Measurements from ENCODE around the gene ARHGAP32.
"Not testable (repeated sequence)": the region's sequence is repeated elsewhere in the genome, so short reads cannot be mapped to it uniquely, and the experiment has no call there.

Gene ARHGAP32

GRCh38 chr11:129195682-129196081 is 3.6 kb upstream of the ARHGAP32 start:
- no peak for DNase-seq

DNA sequence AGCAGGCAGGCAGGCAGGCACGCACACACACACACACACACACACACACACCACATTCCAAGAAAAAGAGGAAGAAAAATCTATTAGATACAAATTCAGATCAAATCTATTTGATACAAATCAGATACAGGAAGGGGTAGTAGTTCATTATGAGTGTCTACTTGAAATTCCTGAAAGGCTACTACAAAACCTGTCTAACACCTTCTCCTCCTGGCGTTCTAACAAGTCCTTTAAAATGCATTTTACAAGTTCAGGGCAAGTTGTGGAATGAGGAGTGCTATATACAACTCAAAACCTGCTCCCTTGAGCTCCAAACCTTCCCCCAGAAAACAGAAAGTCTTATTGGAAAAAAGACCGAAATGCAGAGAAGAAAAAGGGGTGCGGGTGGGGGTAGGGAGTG is 476 bp downstream of the ARHGAP32 start:
- peak; percentile 62 for DNase-seq

- DNase-seq: peak; percentile 54
Observed at GRCh38 chr11:129190087-129190486, 2.0 kb downstream of the ARHGAP32 start.

DNA sequence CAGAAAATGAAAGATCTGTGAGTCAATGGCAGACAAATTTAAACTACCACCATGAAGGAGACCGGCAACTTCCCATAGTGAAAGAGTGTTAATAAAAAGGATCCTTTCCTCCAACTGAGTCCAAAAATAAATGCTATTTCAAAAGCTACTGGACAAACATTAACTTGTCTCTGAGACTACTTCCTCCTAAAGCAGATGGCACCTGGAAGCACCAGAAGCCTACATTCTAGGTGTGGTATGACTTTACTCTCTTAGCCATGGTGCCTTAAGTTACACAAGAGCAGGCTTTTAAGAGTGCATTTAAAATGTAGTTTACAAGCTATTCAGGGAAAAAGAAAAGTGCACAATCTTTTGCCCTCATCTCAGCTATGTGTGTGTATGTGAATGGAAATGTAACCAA is 2.5 kb downstream of the ARHGAP32 start:
- peak; percentile 60 for DNase-seq

- not testable (repeated sequence) for DNase-seq
Observed at GRCh38 chr11:129185082-129185481, 7.0 kb downstream of the ARHGAP32 start.

GRCh38 chr11:129184581-129184980 is 7.5 kb downstream of the ARHGAP32 start:
- DNase-seq: no peak

DNA sequence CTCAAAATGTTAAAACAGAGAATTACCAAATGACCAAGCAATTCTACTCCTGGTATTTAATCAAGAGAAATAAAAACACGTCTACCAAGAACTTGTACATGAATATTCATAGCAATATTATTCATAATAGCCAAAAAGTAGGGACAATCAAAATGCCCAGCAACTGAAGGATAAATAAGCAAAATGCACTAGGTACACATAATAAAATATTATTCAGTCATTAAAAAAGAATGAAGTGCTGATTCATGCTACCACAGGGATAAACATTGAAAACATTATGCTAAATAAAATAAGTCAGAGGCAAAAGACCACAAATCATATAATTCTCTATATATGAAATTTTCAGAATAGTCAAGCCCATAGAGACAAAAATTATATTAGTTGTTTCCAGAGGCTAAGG is 24.8 kb downstream of the ARHGAP32 start:
- DNase-seq: no peak

DNA sequence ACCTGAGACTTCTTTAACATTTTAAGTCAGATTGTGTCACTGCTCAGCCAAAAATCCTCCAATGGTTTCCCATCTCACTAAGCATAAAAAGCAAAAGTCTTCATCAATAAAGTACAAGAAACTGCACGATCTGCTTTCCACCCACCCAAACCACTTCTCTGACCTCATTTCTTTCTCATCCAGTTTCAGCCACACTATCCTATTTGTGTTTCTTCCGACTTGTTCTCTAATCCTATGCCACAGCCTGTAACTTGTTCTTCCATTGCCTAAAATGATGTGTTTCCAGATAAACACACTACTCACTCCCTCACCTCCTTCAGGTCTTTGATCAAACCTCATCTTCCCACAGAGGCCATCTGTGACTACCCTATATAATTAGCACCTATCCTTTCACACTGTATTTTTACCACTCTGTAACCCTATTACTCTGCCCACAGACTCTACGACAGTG is 28.4 kb downstream of the ARHGAP32 start:
- no peak for DNase-seq

DNA sequence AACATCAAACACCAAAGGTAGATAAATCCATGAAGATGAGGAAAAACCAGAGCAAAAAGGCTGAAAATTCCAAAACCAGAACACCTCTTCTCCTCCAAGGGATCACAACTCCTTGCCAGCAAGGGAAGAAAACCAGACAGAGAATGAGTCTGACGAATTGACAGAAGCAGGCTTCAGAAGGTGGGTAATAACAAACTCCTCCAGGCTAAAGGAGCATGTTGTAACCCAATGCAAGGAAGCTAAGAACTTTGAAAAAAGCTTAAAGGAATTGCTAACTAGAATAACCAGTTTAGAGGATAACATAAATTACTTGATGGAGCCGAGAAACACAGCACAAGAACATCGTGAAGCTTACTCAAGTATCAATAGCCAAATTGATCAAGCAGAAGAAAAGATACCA is 35.0 kb downstream of the ARHGAP32 start:
- not testable (repeated sequence) for DNase-seq

DNA sequence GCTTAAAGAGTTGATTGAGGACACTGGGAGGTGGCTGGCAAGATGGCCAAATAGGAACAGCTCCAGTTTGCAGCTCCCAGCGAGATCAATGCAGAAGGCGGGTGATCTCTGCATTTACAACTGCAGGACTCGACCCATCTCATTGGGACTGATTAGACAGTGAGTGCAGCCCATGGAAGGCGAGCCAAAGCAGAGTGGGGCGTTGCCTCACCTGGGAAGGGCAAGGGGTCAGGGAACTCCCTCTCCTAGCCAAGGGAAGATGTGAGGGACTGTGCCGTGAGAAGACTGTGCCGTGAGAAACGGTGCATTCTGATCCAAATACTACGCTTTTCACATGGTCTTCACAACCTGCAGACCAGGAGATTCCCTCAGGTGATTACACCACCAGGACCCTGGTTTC is 36.4 kb downstream of the ARHGAP32 start:
- DNase-seq: no peak

GRCh38 chr11:129148487-129148886 is 43.6 kb downstream of the ARHGAP32 start:
- DNase-seq: no peak

DNA sequence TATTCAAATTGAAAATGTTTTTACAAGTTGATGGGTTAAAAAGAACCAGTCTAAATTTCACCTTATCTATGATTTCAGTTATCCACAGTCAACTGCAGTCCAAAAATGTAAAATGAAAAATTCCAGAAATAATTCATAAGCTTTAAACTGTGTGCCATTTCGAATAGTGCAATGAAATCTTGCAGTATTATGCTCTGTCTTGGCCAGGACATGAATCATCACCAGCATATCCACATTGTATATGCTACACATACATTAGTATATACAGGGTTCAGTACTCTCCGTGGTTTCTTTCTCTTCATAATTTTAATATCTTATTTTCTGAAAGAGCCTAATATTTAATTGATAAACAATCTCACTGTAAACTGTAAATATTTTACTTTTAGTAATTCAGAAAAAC is 45.9 kb downstream of the ARHGAP32 start:
- DNase-seq: no peak

DNA sequence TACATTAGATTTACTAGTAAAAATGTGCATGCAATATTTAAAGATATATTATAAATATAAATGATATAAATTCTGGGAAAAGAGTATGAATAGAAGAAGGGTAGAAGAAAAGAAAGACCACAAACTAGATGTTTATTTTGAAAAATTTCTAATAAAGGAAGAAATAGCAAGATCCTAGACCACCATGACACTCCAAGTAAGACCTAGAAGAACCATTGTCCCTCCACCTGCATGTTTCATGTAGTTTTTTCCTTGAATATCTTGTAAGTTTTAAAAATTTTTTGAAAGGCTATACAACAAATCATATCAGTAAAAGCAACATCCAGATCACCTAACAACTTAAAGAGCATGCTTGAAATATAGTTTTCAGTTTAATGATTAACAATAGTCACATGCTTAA is 46.8 kb downstream of the ARHGAP32 start:
- DNase-seq: peak; percentile 47

DNA sequence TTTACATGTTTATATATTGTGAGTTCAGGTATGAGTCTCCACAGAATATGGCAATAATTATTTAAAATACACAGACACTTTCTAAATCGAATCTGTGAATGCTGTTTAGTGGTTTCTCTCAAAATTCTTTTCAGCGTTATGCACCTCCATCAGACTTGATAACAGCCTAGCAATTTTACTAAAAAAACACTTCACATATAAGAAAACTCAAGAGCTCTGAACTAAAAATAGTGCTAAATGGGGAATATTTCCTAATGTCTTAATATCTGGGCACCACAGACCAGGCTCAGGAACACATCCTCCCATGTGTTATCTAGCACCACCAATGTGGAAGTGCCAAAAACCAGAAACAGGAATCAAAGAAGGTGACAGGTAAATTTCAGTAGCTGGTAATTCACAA is 47.9 kb downstream of the ARHGAP32 start:
- peak; percentile 8 for DNase-seq

DNA sequence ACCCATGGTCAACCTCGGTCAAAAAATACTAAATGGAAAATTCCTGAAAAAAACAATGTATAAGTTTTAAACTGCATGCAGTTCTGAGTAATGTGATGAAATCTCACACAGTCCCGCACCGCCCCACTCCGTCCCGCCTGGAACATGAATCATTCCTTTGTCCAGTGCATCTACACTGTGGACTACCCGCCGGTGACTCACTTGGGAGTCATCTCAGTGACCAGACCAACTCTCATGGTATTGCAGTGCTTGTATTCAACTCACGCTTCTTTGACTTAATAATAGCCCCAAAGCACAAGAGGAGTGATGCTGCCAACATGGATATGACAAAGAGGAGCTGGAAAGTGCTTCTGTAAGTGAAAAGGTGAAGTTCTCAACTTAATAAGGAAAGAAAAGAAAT is 48.8 kb downstream of the ARHGAP32 start:
- peak; percentile 93 for DNase-seq

DNA sequence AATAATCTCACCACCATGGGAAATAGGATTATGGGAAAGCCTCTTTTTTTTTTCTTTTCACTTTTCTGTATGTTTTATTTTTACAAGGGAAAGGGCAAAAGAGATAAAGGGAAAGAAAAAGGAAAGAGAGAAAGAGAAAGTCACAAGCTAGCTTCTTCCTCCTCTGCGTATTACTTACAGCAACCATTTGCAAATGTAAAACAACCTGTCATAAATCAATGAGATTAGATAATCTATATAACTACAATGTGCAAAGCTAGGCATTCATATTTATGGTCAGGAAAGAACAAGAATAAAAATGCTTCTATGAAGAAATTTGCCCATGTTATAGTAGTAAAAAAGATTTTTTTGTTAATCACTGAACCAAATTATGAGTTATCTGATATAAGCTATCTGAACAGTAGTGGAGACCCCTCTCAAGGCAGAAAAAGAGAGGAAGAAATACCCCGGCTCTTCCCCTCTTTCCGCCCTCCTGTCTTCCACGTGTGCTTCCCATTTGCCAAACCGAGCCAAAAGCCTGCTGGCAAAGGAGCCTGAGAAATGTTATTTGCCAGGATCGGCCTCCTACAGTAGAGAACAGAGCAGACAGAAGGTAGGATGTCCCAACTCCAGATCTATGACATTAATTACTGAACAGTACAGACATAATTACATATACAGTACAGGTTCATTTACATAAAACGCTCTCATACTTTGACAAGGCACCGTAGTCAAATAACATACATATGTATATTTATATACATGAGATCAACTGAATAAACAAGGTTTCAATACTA is 50.2 kb downstream of the ARHGAP32 start:
- DNase-seq: no peak

- no peak for DNase-seq
Observed at GRCh38 chr11:129131316-129131715, 60.8 kb downstream of the ARHGAP32 start.

DNA sequence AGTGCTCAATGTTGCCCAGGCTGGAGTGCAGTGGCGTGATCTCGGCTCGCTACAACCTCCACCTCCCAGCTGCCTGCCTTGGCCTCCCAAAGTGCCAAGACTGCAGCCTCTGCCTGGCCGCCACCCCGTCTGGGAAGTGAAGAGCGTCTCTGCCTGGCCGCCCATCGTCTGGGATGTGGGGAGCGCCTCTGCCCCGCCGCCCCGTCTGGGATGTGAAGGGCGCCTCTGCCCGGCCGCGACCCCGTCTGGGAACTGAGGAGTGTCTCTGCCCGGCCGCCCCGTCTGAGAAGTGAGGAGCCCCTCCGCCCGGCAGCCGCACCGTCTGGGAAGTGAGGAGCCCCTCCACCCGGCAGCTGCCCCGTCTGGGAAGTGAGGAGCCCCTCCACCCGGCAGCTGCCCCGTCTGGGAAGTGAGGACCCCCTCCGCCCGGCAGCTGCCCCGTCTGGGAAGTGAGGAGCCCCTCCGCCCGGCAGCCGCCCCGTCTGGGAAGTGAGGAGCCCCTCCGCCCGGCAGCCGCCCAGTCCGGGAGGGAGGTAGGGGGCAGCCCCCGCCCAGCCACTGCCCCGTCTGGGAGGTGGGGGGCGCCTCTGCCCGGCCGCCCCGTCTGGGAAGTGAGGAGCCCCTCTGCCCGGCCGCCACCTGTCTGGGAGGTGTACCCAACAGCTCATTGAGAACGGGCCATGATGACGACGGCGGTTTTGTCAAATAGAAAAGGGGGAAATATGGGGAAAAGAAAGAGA is 63.1 kb downstream of the ARHGAP32 start:
- DNase-seq: not testable (repeated sequence)

GRCh38 chr11:129119036-129119435 is 73.1 kb downstream of the ARHGAP32 start:
- peak; percentile 37 for DNase-seq

- peak; percentile 80 for DNase-seq
Observed at GRCh38 chr11:129117595-129118350, 74.4 kb downstream of the ARHGAP32 start.

DNA sequence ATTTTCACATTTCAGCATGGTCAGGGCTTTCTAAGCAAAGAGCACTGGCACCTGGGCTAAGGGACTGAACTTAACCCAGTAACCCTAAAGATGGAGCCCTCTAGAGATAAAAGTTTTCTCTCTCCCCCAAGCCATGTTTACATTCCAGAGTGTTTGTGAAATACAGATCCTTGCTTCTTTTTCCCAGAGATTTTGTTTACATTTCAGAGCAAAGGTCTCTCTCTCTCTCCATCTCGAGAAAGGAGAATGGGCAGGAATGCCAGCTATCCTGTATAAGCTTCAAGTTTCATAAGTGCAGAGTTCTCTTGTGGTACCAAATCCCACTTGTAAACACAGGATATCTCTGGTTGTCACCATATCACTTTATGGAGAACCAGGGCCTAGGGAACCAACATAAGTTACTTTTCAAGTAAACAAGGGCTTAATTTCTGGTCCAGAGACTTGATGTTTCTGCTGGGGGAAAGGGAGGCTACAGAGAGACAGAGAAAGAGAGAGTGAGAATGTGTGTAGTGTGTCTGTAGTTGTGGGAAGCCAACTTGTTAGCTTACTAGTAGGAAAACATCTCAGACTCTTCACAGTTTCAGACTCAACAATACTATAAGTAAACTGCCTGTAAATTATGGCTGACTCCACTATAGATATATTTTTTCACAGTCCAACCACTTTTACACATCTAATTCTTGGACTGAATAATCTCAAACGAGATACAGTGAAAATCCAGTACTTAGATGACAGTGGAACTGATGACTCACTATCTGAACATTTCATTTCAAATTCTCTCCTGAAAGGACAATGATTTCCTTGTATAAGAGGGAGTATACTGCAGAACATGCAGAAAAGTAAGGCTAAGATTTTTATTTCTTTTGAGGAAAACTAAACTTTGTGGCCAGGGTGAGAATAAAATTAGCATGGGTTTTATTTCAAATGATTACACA is 76.2 kb downstream of the ARHGAP32 start:
- DNase-seq: no peak

DNA sequence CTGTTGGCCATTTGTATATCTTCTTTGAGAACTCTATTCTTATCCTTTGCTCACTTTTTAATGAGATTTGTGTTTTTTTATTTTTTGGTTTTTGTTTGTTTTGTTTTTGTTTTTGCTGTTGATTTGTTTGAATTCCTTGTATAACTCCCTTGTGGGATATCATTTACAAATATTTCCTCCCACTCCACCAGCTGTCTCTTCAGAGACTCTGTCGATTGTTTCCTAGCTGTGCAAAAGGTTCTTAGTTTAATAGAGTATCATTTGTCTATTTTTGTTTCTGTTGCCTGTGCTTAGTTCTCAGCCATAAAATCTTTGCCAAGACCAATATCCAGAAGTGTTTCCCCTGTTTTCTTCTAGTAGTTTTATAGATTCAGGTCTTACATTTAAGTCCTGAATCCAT is 82.4 kb downstream of the ARHGAP32 start:
- no peak for DNase-seq
